Placental pericyte (primary cell): ENCODE measurements around the gene CYP3A7. TPM values are rescaled to one million over a fixed set of nuclear protein-coding genes. Genes with fewer than 3 reads are reported as not detected.

ENCODE experiments used
- small RNA-seq: library from RNA; depleted of rRNA; stranded (forward); fragments of <200 nt; gene quantifications from one replicate; pipeline ENCODE3, GENCODE V24; 2012; ENCODE audit warnings: low replicate concordance
- total RNA-seq: library from RNA; depleted of rRNA; stranded (reverse); fragments of >200 nt; gene quantifications from 2 replicates; pipeline ENCODE4 v1.2.3, GENCODE V29; 2012

CYP3A7 gene
- 0.44 TPM in 1 of 2 replicates, not detected in the other for total RNA-seq

DNA sequence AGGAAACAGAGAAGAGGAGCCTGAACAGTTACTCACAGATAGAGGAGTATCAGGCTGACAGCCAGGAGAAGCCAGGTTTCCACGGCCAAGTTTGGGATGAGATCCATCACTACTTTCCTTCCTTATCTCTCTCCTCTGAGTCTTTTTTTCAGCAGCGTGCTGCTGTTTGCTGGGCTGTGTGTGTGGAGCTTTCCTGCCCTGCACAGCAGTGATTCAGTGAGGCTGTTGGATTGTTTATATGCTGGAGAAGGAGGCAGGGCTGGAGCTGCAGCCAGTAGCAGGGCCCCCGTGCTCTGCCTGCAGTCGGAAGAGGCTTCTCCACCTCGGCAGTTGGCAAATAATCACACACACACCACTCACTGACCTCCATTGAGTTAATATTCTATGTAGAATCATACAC, at the start of gene CYP3A7:
CYP3A7 (minus strand) TSS at position 210 of the 400 bp plus-strand sequence; CDS start at position 107, 103 bp downstream.

DNA sequence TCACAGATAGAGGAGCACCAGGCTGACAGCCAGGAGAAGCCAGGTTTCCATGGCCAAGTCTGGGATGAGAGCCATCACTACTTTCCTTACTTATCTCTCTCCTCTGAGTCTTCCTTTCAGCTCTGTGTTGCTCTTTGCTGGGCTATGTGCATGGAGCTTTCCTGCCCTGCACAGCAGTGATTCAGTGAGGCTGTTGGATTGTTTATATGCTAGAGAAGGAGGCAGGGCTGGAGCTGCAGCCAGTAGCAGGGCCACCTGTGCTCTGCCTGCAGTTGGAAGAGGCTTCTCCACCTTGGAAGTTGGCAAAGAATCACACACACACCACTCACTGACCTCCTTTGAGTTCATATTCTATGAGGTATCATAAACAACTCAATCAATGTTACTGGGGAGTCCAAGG, 49.0 kb upstream of the CYP3A7 start, which contains the start of gene CYP3A4:
CYP3A4 (minus strand) TSS at position 178 of the 400 bp plus-strand sequence; CDS start at position 75, 103 bp downstream.

DNA sequence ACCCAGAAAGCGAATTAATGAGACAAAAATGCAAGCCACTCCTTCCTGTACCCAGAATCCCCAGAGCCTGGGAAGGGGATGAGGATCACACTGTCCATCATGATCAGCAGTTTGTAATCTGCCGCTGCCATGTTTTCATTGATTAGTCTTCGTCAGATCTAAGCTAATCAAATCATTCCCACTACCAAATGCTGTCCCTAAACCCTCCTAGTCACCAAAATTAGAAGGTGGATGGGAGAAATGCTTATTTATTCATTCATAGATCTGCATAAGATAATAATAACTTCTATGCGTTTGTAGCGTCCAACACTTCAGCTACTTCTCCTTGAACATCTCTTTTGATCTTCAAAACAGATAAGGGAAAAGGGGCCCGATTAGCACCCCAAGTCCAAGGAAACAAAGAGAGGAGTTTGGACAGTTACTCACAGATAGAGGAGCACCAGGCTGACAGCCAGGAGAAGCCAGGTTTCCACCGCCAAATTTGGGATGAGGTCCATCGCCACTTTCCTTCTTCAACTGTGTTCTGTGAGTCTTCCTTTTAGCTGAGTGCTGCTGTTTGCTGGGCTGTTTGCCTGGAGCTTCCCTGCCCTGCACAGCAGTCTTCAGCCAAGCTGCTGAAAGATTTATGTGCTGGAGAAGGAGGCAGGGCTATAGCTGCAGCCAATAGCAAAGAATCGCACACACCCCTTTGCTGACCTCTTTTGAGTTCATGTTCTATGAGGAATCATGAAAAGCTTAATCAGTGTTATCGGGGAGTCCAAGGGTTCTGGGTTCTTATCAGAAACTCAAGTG, 55.4 kb downstream of the CYP3A7 start, which contains the start of gene CYP3A5:
CYP3A5 (minus strand) TSS at position 597 of the 792 bp plus-strand sequence; CDS start at position 497, 100 bp downstream.

Small RNA genes lying within 50 kb of the gene (small RNA-seq; reads per million reads assigned to genes)
- gene CYP3A51P (not detected), gene CYP3A7-CYP3A51P (not detected)

Other genes with a start within 250 kb of the CYP3A7 start
- 28.2 and 31.9 TPM in 2 replicates for gene ZNF394, start 234.9 kb downstream of the CYP3A7 start, total RNA-seq
- 16.0 and 16.9 TPM in 2 replicates for gene ZKSCAN5, start 230.5 kb downstream of the CYP3A7 start, total RNA-seq
- gene FAM200A, start 183.1 kb downstream of the CYP3A7 start, total RNA-seq, result 3.9 and 5.7 TPM in 2 replicates
- 65.9 and 85.3 TPM in 2 replicates for gene ZNF655, start 176.6 kb downstream of the CYP3A7 start, total RNA-seq
- 0.44 TPM in 1 of 2 replicates, not detected in the other for gene TMEM225B, start 136.9 kb downstream of the CYP3A7 start, total RNA-seq
- 8.3 and 15.9 TPM in 2 replicates for gene ZSCAN25, start 118.2 kb downstream of the CYP3A7 start, total RNA-seq
- under 0.01 and 0.72 TPM in 2 replicates for gene CYP3A5, start 55.2 kb downstream of the CYP3A7 start, total RNA-seq
- not detected in 2 replicates for gene CYP3A4, start 49.0 kb upstream of the CYP3A7 start, total RNA-seq
- gene CYP3A43, start 92.8 kb upstream of the CYP3A7 start, total RNA-seq, result not detected in 2 replicates
- gene OR2AE1, start 141.8 kb upstream of the CYP3A7 start, total RNA-seq, result 0.66 TPM in 1 of 2 replicates, not detected in the other
- 12.9 and 26.9 TPM in 2 replicates for gene TRIM4, start 184.3 kb upstream of the CYP3A7 start, total RNA-seq
- not detected in 2 replicates for gene GJC3, start 194.4 kb upstream of the CYP3A7 start, total RNA-seq
- not detected in 2 replicates for gene AZGP1, start 240.8 kb upstream of the CYP3A7 start, total RNA-seq